SU-DHL-6 (cell line): Measurements from ENCODE around the gene GRIK5.

Experiments used
- EZH2phosphoT487 ChIP-seq: fragments of 200-600 bp; sonication (generic), shearing (Covaris generic); conservative IDR thresholded peaks from 2 replicates; pipeline ENCODE4 v1.6.1; 2018; ENCODE audit warnings: mild to moderate bottlenecking, antibody characterized with exemption, low read length, moderate library complexity, mixed read lengths
- TF ChIP-seq, protein P1 (sequence below): fragments of 200-600 bp; sonication (generic); IDR thresholded peaks from one replicate; pipeline ENCODE4 v1.5.1; 2017; ENCODE audit warnings: antibody characterized with exemption, mild to moderate bottlenecking, low read length, moderate library complexity; ENCODE audit not compliant: insufficient read depth, poor library complexity, severe bottlenecking

DNA sequence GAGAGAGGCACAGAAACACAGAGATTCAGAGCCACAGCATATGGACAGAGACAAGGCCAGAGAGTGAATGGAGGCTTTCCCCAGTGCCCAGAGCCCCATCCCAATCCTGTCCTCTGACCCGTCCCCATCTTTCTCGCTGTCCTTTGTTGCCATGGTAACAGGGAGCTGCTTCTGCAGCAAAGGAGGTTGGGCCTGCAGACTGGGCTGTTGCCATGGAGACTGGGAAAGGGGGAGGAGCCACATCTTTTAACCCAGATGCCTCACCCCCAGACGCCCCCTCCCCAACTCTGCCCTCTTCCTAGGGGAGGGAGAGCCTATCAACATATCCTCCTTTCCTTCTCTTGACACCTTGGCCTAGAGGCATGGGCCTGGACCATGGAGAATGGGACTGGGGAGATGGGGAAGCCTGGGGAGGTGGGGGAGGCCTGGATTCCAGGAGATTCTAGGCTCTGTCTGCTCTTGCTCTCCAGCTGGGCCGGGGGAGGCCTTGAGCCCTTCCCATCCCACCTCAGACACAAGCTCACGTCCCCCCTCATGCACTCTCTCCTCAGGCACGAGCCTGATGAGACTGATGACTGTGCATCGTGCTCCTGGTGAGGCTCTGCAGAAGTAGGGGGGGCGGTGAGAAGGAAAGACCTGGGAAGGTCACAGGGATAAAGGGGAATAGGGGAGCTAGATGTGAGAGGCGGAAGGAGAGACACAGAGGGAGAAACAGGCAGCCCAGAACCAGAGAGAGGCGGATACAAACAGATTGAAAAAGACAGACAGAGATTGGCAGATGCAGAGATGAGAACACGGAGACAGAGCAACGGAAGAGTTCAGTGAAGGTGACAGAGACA is 73.8 kb downstream of the GRIK5 start:
- TF ChIP-seq, protein P1, sequence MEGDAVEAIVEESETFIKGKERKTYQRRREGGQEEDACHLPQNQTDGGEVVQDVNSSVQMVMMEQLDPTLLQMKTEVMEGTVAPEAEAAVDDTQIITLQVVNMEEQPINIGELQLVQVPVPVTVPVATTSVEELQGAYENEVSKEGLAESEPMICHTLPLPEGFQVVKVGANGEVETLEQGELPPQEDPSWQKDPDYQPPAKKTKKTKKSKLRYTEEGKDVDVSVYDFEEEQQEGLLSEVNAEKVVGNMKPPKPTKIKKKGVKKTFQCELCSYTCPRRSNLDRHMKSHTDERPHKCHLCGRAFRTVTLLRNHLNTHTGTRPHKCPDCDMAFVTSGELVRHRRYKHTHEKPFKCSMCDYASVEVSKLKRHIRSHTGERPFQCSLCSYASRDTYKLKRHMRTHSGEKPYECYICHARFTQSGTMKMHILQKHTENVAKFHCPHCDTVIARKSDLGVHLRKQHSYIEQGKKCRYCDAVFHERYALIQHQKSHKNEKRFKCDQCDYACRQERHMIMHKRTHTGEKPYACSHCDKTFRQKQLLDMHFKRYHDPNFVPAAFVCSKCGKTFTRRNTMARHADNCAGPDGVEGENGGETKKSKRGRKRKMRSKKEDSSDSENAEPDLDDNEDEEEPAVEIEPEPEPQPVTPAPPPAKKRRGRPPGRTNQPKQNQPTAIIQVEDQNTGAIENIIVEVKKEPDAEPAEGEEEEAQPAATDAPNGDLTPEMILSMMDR: no peak
- no peak for TF ChIP-seq EZH2phosphoT487
